HL-60 (cell line): ENCODE data around the gene TBX4.

Source experiments
- POLR2AphosphoS5 ChIP-seq: IDR thresholded peaks from 2 replicates; pipeline ENCODE4 v1.6.1; 2012; ENCODE audit warnings: low read depth
- SPI1 ChIP-seq: IDR thresholded peaks from 2 replicates; pipeline ENCODE4 v1.6.1; 2012; ENCODE audit warnings: low read depth, mild to moderate bottlenecking, borderline replicate concordance
- TF ChIP-seq, protein P1 (sequence below): IDR thresholded peaks from one replicate; pipeline ENCODE4 v1.5.1; 2011; ENCODE audit warnings: low read length, control low read depth, inconsistent platforms; ENCODE audit not compliant: insufficient read depth

DNA sequence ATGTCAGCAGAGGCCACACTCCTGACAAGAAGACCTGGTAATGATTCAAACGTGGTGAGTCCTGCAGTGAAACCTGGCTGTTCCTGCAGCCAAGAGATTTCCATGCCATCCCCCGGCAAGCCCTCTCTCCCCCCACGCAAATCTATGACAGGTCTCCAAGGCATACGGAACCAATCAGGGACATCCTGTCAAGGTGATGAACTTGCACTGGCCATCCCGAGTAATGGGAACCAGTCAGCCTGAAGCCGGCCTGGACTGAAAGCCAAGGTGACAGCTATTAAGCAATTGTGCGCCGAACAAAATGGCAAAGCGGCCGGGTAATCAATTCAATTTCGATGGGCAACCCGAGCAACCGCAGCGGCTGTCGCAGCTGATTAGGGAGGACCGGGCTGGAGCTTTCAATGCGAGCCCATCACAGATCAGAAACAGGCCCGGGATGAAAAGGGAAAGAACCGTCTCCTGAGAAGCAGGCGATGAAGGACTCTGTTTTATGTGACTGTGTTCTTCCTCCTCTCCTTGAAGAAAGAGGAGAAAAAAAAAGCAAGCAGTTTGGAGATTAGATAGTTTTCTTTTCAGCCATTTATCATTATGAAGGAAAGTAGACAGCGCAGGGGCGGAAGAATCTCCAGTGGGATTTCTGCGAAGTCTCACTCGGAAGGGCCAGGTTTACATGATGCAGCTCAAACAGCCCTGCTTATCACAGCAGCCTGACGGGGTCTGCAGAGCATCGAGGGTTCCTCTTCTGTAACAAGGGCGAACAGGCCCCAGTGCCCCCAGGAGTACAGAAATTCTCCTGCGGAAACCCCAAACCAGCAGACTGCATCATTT is 35.2 kb downstream of the TBX4 start:
- TF ChIP-seq, protein P1, sequence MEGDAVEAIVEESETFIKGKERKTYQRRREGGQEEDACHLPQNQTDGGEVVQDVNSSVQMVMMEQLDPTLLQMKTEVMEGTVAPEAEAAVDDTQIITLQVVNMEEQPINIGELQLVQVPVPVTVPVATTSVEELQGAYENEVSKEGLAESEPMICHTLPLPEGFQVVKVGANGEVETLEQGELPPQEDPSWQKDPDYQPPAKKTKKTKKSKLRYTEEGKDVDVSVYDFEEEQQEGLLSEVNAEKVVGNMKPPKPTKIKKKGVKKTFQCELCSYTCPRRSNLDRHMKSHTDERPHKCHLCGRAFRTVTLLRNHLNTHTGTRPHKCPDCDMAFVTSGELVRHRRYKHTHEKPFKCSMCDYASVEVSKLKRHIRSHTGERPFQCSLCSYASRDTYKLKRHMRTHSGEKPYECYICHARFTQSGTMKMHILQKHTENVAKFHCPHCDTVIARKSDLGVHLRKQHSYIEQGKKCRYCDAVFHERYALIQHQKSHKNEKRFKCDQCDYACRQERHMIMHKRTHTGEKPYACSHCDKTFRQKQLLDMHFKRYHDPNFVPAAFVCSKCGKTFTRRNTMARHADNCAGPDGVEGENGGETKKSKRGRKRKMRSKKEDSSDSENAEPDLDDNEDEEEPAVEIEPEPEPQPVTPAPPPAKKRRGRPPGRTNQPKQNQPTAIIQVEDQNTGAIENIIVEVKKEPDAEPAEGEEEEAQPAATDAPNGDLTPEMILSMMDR, result no peak
- TF ChIP-seq POLR2AphosphoS5 (no peak), SPI1 (no peak)
